HepG2 (cell line): Measurements from ENCODE around the gene CEBPA. TPM values are rescaled to one million over a fixed set of nuclear protein-coding genes. Genes with fewer than 3 reads are reported as not detected.

Source experiments
- ATF4 ChIP-seq, 2 experiments: fragments of 450-650 bp in 1 of 2; sonication (generic) in 1 of 2; formaldehyde crosslinking; IDR thresholded peaks; 2 replicates each; pipeline versions ENCODE4 v1.5.0 to v1.8.0; 2020 to 2022; ENCODE audit warnings: mild to moderate bottlenecking in 1 of 2, missing genetic modification reagents in 1 of 2
- ATRX ChIP-seq: sonication (generic); formaldehyde crosslinking; IDR thresholded peaks from 2 replicates; pipeline ENCODE4 v1.4.0; 2020; ENCODE audit warnings: missing genetic modification reagents, borderline replicate concordance
- FOXC1 ChIP-seq: sonication (generic); formaldehyde crosslinking; IDR thresholded peaks from 2 replicates; pipeline ENCODE4 v1.8.0; 2022; ENCODE audit warnings: mild to moderate bottlenecking, missing genetic modification reagents, borderline replicate concordance
- HMG20A ChIP-seq: IDR thresholded peaks from 2 replicates; pipeline ENCODE4 v1.6.1; 2016; ENCODE audit warnings: borderline replicate concordance
- HNF1B ChIP-seq: sonication (generic); formaldehyde crosslinking; IDR thresholded peaks from 2 replicates; pipeline ENCODE4 v1.5.1; 2020; ENCODE audit warnings: mild to moderate bottlenecking, moderate library complexity, missing genetic modification reagents
- KAT2B ChIP-seq: fragments of 150-350 bp; IDR thresholded peaks from 2 replicates; pipeline ENCODE4 v1.6.1; 2014; ENCODE audit warnings: low read depth, low read length, borderline replicate concordance
- MXI1 ChIP-seq: IDR thresholded peaks from 3 replicates; pipeline ENCODE4 v1.6.1; 2012; ENCODE audit warnings: low read depth, low read length, inconsistent platforms, borderline replicate concordance
- THYN1 ChIP-seq: sonication (generic); formaldehyde crosslinking; IDR thresholded peaks from 2 replicates; pipeline ENCODE4 v1.8.1; 2023; ENCODE audit warnings: low read depth, mild to moderate bottlenecking, moderate library complexity, missing genetic modification reagents, borderline replicate concordance
- ZBTB39 ChIP-seq: sonication (generic); formaldehyde crosslinking; IDR thresholded peaks from 2 replicates; pipeline ENCODE4 v1.5.0; 2020; ENCODE audit warnings: missing genetic modification reagents
- ZFYVE20 ChIP-seq: sonication (generic); formaldehyde crosslinking; IDR thresholded peaks from 2 replicates; pipeline ENCODE4 v1.8.0; 2023; ENCODE audit warnings: low read depth, mild to moderate bottlenecking, moderate library complexity, missing genetic modification reagents, borderline replicate concordance
- ZNF331 ChIP-seq: sonication (generic); formaldehyde crosslinking; IDR thresholded peaks from 2 replicates; pipeline ENCODE4 v1.4.0; 2020; ENCODE audit warnings: missing genetic modification reagents
- ZNF558 ChIP-seq: sonication (generic); formaldehyde crosslinking; IDR thresholded peaks from 2 replicates; pipeline ENCODE4 v1.9.0; 2022; ENCODE audit warnings: mild to moderate bottlenecking, missing genetic modification reagents, borderline replicate concordance
- ZNF747 ChIP-seq: sonication (generic); formaldehyde crosslinking; IDR thresholded peaks from 2 replicates; pipeline ENCODE4 v1.8.1; 2023; ENCODE audit warnings: missing genetic modification reagents, mild to moderate bottlenecking, borderline replicate concordance
- polyA plus RNA-seq, 8 experiments: library from polyadenylated mRNA; depleted of rRNA in 3 of 8; stranded (reverse) in 7 of 8; unstranded in 1 of 8; fragments of >200 nt; fragmentation: Illumina TruSeq in 4 of 8; extraction: Trizol in 4 of 8; gene quantifications; 2 replicates each; pipeline versions ENCODE4 v1.2.1 to v1.2.3, GENCODE V29; 2011 to 2016; ENCODE audit warnings: low read depth in 4 of 8, missing spikeins in 1 of 8, mixed read lengths in 1 of 8; ENCODE audit not compliant: insufficient read depth in 1 of 8
- total RNA-seq, 5 experiments: library from RNA; depleted of rRNA; stranded (reverse); fragments of >200 nt; fragmentation: Illumina TruSeq; extraction: Trizol; gene quantifications; 2 replicates each; pipeline ENCODE4 v1.2.3, GENCODE V29; 2016; ENCODE audit warnings: low read depth in 1 of 5
- TF ChIP-seq, protein P1 (sequence below), 2 experiments: IDR thresholded peaks; 2 replicates each; pipeline ENCODE4 v1.6.1; 2011 to 2012; ENCODE audit warnings: low read length in 2 of 2, borderline replicate concordance in 1 of 2, low read depth in 1 of 2, mild to moderate bottlenecking in 1 of 2, moderate library complexity in 1 of 2
- TF ChIP-seq, protein P2 (sequence below): sonication (generic); formaldehyde crosslinking; IDR thresholded peaks from 2 replicates; pipeline ENCODE4 v1.5.1; 2020; ENCODE audit warnings: mild to moderate bottlenecking, missing genetic modification reagents, borderline replicate concordance
- TF ChIP-seq, protein P3 (sequence below): fragments of 450-650 bp; IDR thresholded peaks from 2 replicates; pipeline ENCODE4 v1.6.1; 2017

Gene CEBPA
- total and polyA plus RNA-seq, 2 of the 13 experiments (the other 11 are each of a cell fraction or from before 2014, with no cell fraction given) = 24.8 to 103 TPM

GRCh38 chr19:33273881-33274662 is 28.3 kb downstream of the CEBPA start (continued):
- TF ChIP-seq, protein P1, sequence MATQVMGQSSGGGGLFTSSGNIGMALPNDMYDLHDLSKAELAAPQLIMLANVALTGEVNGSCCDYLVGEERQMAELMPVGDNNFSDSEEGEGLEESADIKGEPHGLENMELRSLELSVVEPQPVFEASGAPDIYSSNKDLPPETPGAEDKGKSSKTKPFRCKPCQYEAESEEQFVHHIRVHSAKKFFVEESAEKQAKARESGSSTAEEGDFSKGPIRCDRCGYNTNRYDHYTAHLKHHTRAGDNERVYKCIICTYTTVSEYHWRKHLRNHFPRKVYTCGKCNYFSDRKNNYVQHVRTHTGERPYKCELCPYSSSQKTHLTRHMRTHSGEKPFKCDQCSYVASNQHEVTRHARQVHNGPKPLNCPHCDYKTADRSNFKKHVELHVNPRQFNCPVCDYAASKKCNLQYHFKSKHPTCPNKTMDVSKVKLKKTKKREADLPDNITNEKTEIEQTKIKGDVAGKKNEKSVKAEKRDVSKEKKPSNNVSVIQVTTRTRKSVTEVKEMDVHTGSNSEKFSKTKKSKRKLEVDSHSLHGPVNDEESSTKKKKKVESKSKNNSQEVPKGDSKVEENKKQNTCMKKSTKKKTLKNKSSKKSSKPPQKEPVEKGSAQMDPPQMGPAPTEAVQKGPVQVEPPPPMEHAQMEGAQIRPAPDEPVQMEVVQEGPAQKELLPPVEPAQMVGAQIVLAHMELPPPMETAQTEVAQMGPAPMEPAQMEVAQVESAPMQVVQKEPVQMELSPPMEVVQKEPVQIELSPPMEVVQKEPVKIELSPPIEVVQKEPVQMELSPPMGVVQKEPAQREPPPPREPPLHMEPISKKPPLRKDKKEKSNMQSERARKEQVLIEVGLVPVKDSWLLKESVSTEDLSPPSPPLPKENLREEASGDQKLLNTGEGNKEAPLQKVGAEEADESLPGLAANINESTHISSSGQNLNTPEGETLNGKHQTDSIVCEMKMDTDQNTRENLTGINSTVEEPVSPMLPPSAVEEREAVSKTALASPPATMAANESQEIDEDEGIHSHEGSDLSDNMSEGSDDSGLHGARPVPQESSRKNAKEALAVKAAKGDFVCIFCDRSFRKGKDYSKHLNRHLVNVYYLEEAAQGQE (IDR thresholded peaks at IDR 0.05; ENCODE audit: borderline replicate concordance in 1 of 2, low read depth in 1 of 2, low read length in 2 of 2) = no peak; a peak in 1 of 4 replicates
- TF ChIP-seq ZNF331 = peak; percentile 59
- TF ChIP-seq FOXC1 (CRISPR knock-in tag) = peak; percentile 80; the same call in 1 of the 2 replicates
- no peak; the same call in 1 of the 2 replicates for TF ChIP-seq HMG20A (CRISPR knock-in tag)
- no peak for TF ChIP-seq KAT2B
- TF ChIP-seq THYN1 (CRISPR knock-in tag) = no peak
- TF ChIP-seq ZBTB39 (CRISPR knock-in tag) = peak; percentile 47; the same call in 1 of the 2 replicates
- no peak for TF ChIP-seq ZNF747 (CRISPR knock-in tag)
- TF ChIP-seq, protein P2, sequence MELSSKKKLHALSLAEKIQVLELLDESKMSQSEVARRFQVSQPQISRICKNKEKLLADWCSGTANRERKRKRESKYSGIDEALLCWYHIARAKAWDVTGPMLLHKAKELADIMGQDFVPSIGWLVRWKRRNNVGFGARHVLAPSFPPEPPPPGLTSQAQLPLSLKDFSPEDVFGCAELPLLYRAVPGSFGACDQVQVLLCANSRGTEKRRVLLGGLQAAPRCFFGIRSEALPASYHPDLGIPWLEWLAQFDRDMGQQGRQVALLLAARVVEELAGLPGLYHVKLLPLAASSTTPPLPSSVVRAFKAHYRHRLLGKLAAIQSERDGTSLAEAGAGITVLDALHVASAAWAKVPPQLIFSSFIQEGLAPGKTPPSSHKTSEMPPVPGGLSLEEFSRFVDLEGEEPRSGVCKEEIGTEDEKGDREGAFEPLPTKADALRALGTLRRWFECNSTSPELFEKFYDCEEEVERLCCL = no peak
- TF ChIP-seq, protein P3, sequence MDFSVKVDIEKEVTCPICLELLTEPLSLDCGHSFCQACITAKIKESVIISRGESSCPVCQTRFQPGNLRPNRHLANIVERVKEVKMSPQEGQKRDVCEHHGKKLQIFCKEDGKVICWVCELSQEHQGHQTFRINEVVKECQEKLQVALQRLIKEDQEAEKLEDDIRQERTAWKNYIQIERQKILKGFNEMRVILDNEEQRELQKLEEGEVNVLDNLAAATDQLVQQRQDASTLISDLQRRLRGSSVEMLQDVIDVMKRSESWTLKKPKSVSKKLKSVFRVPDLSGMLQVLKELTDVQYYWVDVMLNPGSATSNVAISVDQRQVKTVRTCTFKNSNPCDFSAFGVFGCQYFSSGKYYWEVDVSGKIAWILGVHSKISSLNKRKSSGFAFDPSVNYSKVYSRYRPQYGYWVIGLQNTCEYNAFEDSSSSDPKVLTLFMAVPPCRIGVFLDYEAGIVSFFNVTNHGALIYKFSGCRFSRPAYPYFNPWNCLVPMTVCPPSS = no peak
- 0 out of 3 replicates have a peak, but pooled peaks have one; percentile 50 for TF ChIP-seq MXI1
- peak; percentile 58; the same call in 1 of the 2 replicates for TF ChIP-seq HNF1B
- TF ChIP-seq ATRX = no peak
- 0 out of 4 replicates have a peak, but pooled peaks of 1 of the 2 experiments have one; percentile 27 for TF ChIP-seq ATF4 (CRISPR knock-in tag; IDR thresholded peaks at IDR 0.05)
- TF ChIP-seq ZFYVE20 (CRISPR knock-in tag) = no peak
- no peak for TF ChIP-seq ZNF558
